Rectal smooth muscle tissue (tissue), 1 donor: ENCODE results near the gene SRI.
"Not testable (repeated sequence)": the region's sequence is repeated elsewhere in the genome, so short reads cannot be mapped to it uniquely, and the experiment has no call there.

Source experiments
- H3K27ac ChIP-seq: one replicate; pipeline ENCODE4 v1.7.0; 2013; ENCODE audit warnings: low read depth, low read length, inconsistent platforms
- H3K27me3 ChIP-seq: one replicate; pipeline ENCODE4 v1.7.0; 2013; ENCODE audit warnings: low read length; ENCODE audit not compliant: control insufficient read depth, insufficient read depth
- H3K36me3 ChIP-seq: one replicate; pipeline ENCODE4 v1.7.0; 2013; ENCODE audit warnings: low read length; ENCODE audit not compliant: control insufficient read depth, insufficient read depth
- H3K4me1 ChIP-seq: one replicate; pipeline ENCODE4 v1.7.0; 2013; ENCODE audit warnings: low read length; ENCODE audit not compliant: control insufficient read depth, insufficient read depth
- H3K4me3 ChIP-seq: one replicate; pipeline ENCODE4 v1.7.0; 2013; ENCODE audit warnings: low read length
- H3K9ac ChIP-seq: one replicate; pipeline ENCODE4 v1.7.0; 2013; ENCODE audit warnings: low read length

Gene SRI, protein sequence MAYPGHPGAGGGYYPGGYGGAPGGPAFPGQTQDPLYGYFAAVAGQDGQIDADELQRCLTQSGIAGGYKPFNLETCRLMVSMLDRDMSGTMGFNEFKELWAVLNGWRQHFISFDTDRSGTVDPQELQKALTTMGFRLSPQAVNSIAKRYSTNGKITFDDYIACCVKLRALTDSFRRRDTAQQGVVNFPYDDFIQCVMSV

DNA sequence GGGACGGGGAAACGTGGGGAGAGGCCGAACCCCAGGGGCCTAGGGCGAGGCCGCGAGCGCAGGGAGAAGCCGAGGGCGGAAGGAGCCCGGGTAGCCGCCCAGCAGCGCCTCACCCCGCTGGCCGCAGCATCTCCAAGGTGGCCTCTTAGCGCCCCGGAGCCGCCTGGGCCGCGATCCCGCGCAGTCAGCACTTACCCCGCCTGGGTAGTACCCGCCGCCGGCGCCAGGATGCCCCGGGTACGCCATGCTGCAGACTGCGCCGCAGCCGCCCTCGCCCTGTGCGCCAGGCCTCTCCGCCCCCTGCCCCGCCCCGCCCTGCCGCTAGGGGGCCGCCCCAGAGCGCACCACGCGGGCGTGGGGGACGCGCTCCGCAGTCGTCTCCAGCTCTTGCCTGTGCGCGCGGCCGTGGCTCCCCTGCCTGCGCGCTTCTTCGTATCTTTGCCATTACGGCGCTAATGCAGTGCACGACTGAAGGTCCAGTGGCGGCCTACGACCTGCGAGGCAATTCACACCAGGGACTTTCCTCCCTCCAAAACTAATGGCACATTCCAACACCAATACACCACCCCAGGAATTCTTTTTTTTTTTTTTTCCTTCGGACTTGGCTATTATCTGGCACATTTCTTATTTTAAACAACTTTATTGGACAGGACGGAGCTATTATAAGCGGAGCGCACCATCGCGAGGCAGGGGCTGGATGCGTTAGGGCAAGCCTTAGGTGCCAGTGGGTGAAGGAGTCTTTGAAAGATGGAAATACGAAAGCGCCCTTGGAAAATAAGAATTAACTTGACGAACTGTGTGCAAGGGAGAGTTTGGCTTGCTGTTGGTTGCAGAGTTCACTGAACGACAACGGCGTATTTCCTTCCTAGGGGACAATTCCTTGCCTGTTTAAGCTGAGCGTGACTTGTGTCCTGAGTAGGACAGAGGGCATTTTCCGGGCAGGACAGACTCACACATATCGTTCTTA is at the start of gene SRI:
Gene SRI, minus strand, starts transcription at position 258 of the 967 bp plus-strand sequence. Its CDS starts 12 bp downstream, at position 246.
- H3K4me3 ChIP-seq, result peak within 1 kb of the TSS; percentile 55
- peaks cover 4% of the 10 kb centered on the region for H3K4me1 ChIP-seq
- H3K36me3 ChIP-seq, result peaks cover 6% of the 10 kb centered on the region
- no peaks in the 10 kb centered on the region for H3K27me3 ChIP-seq
- H3K9ac ChIP-seq, result peak within 1 kb of the TSS; percentile 78
- peak within 1 kb of the TSS; percentile 76 for H3K27ac ChIP-seq

DNA sequence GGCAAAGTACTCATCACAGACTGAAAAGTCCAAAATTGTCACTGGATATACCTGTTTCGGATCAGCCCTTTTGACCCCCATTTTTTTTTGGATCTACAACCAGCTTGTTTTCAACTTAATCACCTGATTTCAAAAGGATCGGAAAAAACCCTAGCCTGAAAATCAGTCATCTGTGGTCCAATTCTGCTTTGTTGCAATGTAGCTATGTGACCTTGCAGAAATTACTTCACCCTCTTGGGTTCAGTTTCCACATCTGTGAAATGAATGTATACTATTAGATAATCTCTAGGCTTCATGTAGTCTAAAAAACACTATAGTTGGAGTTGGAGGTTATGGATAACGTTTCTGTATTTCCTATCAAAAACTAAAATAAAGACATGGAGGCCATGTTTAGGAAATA is 49.7 kb upstream of the SRI start:
- H3K4me1 ChIP-seq, result no peaks in the 10 kb centered on the region
- no peaks in the 10 kb centered on the region for H3K36me3 ChIP-seq
- H3K27ac ChIP-seq, result no peak overlapping the region
- H3K27me3 ChIP-seq, result no peaks in the 10 kb centered on the region
- no peak overlapping the region for H3K9ac ChIP-seq
- H3K4me3 ChIP-seq, result no peak overlapping the region

DNA sequence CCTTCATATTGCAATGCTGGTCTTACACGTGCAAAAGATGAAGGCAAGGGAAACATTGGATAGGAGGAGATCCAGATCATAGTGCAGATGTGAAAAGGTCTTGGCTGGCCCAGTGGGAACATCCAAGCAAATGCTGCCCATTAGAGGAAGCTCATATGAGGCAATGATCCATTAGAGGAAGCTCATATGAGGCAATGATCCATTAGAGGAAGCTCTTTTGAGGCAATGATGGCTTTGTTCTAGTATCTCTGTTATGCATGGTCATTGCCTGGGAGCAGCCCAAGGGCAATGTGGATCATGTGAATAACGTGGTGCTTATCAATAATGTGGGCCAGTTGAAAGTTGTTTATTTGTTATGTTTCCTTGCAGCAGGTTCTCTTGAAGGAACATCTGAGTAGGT is 49.0 kb upstream of the SRI start:
- H3K27ac ChIP-seq, result no peak overlapping the region
- H3K9ac ChIP-seq, result no peak overlapping the region
- H3K4me3 ChIP-seq, result no peak overlapping the region
- H3K36me3 ChIP-seq, result no peaks in the 10 kb centered on the region
- H3K4me1 ChIP-seq, result no peaks in the 10 kb centered on the region
- H3K27me3 ChIP-seq, result no peaks in the 10 kb centered on the region

DNA sequence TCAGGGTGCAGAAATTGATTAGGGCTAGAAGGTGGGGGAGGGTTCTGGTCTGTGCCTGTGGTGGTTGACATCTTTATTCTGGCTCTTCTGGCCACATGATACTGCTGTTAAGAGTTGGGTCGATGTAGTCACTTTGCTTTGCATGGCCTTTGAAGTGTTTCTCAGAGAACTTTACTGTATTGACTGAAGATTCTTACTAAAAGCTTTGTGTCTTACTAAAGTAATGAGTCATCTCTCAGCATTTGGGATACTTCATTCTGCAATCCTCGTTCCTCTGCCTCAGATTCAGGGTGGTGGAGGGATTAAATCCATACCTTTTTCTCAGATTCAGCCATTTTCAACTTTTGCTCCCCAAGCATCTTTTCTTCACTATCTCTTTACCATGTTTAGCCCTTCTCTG is 48.2 kb upstream of the SRI start:
- no peak overlapping the region for H3K9ac ChIP-seq
- H3K4me1 ChIP-seq, result no peaks in the 10 kb centered on the region
- no peaks in the 10 kb centered on the region for H3K27me3 ChIP-seq
- H3K36me3 ChIP-seq, result no peaks in the 10 kb centered on the region
- H3K4me3 ChIP-seq, result no peak overlapping the region
- H3K27ac ChIP-seq, result no peak overlapping the region

DNA sequence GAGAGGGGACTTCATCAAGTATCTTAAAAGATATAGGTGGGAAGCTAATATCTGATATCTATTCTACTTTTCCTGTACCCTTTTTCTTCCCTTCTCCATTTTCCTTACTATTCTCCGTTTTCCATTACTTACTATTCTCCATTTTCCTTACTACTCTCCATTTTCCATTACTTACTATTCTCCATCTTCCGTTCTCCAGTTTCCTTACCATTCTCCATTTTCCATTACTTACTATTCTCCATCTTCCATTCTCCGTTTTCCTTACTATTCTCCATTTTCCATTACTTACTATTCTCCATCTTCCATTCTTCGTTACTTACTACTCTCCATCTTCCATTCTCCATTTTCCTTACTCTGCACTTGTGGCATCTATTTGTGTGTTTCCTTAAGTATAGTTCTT is 47.6 kb upstream of the SRI start:
- Histone ChIP-seq H3K27ac (no peak overlapping the region), H3K27me3 (no peaks in the 10 kb centered on the region), H3K4me1 (no peaks in the 10 kb centered on the region), H3K9ac (no peak overlapping the region), H3K36me3 (no peaks in the 10 kb centered on the region), H3K4me3 (no peak overlapping the region)

DNA sequence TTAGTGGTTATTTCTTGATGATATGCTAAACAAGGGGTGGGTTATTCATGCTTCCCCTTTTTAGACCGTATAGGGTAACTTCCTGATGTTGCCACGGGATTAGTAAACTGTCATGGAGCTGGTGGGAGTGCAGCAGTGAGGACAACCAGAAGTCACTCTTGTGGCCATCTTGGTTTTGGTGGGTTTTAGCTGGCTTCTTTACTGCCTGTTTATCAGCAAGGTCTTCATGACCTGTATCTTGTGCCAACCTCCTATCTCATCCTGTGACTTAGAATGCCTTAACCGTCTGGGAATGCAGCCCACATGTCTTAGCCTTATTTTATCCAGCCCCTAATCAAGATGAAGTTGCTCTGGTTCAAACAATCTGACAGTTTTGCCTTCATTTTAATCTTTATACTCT is 45.1 kb upstream of the SRI start:
- H3K4me1 ChIP-seq, H3K27ac ChIP-seq, H3K27me3 ChIP-seq, H3K36me3 ChIP-seq, H3K9ac ChIP-seq, H3K4me3 ChIP-seq: not testable (repeated sequence)

DNA sequence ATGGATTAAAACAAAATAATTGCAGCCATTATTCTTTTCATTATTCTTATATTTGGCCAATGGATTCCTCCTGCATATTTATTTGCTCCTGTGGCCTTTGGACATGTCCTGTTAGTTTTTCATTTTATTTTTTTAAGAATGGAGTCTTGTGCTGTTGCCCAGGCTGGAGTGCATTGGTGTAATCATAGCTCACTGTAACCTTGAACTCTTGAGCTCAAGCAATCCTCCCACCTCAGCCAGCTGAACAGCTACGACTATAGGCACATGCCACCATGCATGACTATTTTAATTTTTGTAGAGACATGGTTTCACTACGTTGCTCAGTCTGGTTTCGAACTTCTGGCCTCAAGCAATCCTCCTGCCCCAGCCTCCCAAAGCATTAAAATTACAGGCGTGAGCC is 42.7 kb upstream of the SRI start:
- no peaks in the 10 kb centered on the region for H3K36me3 ChIP-seq
- no peak overlapping the region for H3K9ac ChIP-seq
- no peak overlapping the region for H3K27ac ChIP-seq
- no peaks in the 10 kb centered on the region for H3K27me3 ChIP-seq
- H3K4me1 ChIP-seq, result no peaks in the 10 kb centered on the region
- no peak overlapping the region for H3K4me3 ChIP-seq

DNA sequence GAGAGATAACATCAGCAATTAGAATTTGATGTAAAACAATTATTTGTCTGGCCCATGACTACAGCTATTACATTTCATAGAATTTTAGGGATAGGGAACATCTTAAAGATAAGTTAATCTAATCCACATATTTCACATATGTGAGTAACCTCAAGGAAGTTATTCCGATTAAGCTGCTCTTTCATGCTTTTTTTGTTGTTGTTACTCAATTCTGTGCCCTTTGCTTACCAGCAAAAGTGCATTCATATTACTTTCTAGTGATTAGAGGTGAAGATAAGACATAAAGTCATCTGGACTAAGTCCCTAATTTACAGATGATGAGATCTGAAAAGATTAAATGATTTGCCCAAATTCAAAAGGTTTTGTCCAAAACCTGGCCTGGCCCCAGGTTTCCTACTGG is 40.9 kb upstream of the SRI start:
- H3K4me3 ChIP-seq, result no peak overlapping the region

DNA sequence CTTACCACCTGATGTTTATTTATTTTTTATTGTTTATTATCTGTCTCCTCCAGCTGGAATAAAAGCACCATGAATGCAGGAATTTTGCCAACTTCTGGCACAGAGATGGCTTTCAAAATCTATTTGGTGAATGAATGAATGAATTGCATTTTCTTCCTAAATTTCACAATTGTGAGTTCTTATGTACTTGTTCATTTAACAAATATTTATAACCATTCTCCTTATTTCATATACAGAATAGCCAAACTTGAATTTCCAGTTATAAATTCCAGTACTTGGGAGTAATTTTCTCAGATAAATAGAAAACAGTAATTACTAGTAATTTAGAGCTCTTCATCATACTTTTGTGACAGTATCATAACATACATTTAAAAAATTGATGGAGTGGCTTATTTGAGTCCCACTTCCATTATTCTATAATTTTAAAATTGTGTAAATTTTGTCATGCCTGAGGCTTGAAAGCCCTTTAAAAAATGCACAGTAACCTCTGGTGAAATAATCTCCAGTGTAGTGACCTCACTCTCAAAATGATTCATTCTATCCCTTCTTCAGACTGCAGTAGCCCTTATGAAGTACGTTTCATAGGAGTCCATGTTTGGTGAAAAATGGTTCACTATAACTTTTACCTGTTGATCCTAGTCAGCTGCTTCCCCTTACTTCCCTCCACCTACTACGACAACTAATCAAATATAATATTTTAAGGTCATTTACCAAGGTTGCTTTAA is 40.0 kb upstream of the SRI start:
- Histone ChIP-seq H3K27ac (no peak overlapping the region), H3K4me1 (no peaks in the 10 kb centered on the region), H3K9ac (no peak overlapping the region), H3K27me3 (no peaks in the 10 kb centered on the region), H3K36me3 (no peaks in the 10 kb centered on the region), H3K4me3 (no peak overlapping the region)

More for the DNA sequence above, 40.9 kb upstream of the SRI start:
- H3K4me1 ChIP-seq, result no peaks in the 10 kb centered on the region
- H3K9ac ChIP-seq, result no peak overlapping the region
- no peak overlapping the region for H3K27ac ChIP-seq
- H3K36me3 ChIP-seq, result no peaks in the 10 kb centered on the region
- no peaks in the 10 kb centered on the region for H3K27me3 ChIP-seq

DNA sequence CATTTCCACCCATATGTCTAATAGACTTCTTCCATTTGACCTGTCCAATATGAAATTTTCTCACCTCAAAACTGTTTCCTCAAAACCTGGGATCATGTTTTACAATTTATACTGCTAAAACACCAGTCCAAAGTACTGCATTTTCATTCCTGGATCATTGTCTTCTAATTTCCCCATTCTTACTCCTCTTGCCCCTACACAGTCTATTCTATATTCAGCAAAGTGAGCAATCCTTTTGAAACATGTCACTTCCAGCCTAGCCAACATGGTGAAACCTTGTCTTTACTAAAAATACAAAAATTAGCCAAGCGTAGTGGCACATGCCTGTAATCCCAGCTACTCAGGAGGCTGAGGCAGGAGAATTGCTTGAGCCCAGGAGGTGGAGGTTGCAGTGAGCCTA is 38.5 kb upstream of the SRI start:
- not testable (repeated sequence) for H3K27ac ChIP-seq, H3K4me3 ChIP-seq, H3K4me1 ChIP-seq, H3K36me3 ChIP-seq, H3K27me3 ChIP-seq, H3K9ac ChIP-seq

DNA sequence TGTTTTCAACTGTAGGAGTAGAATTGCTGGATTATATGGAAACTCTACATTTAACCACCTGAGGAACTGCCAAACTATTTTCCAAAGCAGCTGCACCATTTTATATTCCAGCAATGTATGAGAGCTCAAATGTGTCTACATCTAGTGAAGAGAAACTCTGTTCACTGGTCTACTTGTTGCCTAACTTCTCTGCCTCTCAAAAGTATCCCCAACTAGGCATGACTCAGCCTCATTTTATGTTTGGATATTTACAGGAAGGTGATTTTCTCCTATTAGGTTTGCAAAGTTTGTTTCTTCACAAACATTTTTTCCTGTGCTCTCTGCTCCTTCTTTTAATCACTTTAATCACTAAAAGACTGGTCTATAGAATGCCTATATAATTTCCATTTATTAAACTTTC is 37.1 kb upstream of the SRI start:
- no peaks in the 10 kb centered on the region for H3K36me3 ChIP-seq
- no peak overlapping the region for H3K4me3 ChIP-seq

DNA sequence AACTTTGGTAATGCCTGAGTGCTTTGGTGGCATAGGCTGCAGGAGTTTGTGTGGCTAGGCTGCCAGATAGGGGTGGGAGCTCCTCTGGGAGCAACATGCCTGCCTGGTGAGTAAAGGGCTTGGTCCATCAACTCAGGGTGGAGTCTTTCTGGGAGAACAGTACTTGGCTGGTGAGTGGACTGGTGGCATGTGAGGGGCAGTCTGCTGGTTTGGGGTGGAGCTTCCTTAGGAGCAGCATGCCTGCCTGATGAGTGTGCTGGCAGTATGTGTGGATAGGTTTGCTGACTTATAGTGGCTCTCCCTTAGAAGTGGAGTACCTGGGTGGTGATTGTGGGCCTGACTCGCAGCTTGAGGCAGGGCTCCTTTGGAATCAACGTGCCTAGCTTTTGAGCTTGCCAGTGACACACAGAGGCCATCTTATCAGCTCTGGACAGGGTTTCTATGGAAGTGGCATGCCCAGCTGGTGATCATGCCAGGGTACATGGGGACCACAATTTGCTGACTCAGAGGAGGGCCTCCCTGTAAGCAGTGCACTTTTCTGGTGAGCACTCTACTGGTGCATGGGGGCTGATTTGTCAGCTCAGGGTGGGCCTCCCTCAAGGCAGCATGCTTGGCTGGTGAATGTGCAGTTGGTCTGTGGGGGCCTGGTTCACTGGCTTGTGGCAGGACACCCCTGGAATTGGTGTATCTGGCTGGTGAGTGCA is 35.0 kb upstream of the SRI start:
- Histone ChIP-seq H3K27ac (no peak overlapping the region), H3K4me3 (no peak overlapping the region), H3K9ac (no peak overlapping the region), H3K36me3 (no peaks in the 10 kb centered on the region), H3K27me3 (no peaks in the 10 kb centered on the region), H3K4me1 (no peaks in the 10 kb centered on the region)

More for the DNA sequence above, 37.1 kb upstream of the SRI start:
- H3K4me1 ChIP-seq, result no peaks in the 10 kb centered on the region
- H3K27ac ChIP-seq, result no peak overlapping the region
- H3K27me3 ChIP-seq, result no peaks in the 10 kb centered on the region
- no peak overlapping the region for H3K9ac ChIP-seq
